HEK293T (cell line): ENCODE measurements around the gene PCBP3.

Experiments used
- BHLHE40 ChIP-seq: fragments of 450-650 bp; IDR thresholded peaks from 2 replicates; pipeline ENCODE4 v1.6.1; 2016; ENCODE audit warnings: mild to moderate bottlenecking, moderate library complexity, borderline replicate concordance
- CTBP1 ChIP-seq: fragments of 450-650 bp; IDR thresholded peaks from 2 replicates; pipeline ENCODE4 v1.6.1; 2016; ENCODE audit warnings: borderline replicate concordance
- FOXA1 ChIP-seq: fragments of 450-650 bp; IDR thresholded peaks from 2 replicates; pipeline ENCODE4 v1.6.1; 2016; ENCODE audit warnings: mild to moderate bottlenecking
- FOXK2 ChIP-seq: fragments of 450-650 bp; IDR thresholded peaks from 2 replicates; pipeline ENCODE4 v1.6.1; 2016; ENCODE audit warnings: mild to moderate bottlenecking
- FOXM1 ChIP-seq: fragments of 450-650 bp; IDR thresholded peaks from 2 replicates; pipeline ENCODE4 v1.6.1; 2017; ENCODE audit warnings: mild to moderate bottlenecking, borderline replicate concordance
- HDGF ChIP-seq: fragments of 450-650 bp; IDR thresholded peaks from 2 replicates; pipeline ENCODE4 v1.6.1; 2017; ENCODE audit warnings: antibody characterized with exemption, borderline replicate concordance
- L3MBTL2 ChIP-seq: fragments of 450-650 bp; conservative IDR thresholded peaks from 2 replicates; pipeline ENCODE4 v1.6.1; 2016; ENCODE audit warnings: mild to moderate bottlenecking
- SP1 ChIP-seq: fragments of 450-650 bp; IDR thresholded peaks from 2 replicates; pipeline ENCODE4 v1.6.1; 2017
- SUZ12 ChIP-seq: fragments of 450-650 bp; IDR thresholded peaks from 2 replicates; pipeline ENCODE4 v1.6.1; 2016; ENCODE audit warnings: mild to moderate bottlenecking
- TARDBP ChIP-seq: fragments of 450-650 bp; IDR thresholded peaks from 2 replicates; pipeline ENCODE4 v1.6.1; 2016
- TF ChIP-seq, protein P1 (sequence below): fragments of 450-650 bp; IDR thresholded peaks from 2 replicates; pipeline ENCODE4 v1.6.1; 2016

DNA sequence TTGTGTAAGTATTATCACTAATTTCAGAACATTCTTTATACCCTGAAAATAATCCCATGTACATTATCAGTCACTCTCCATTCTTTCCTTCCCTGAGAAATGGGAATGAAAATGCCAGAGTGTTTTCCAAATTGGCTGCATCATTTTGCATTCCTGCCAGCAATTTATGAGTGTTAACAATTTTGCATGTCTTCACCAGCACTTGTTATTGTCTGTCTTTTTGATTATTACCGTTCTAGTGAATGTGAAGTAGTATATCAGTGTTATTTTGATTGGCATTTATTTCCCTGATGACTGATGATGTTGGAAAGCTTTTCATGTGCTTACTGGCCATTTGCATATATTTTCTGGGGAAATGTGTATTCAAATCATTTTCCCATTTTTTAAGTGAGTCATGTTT, 71.9 kb downstream of the PCBP3 start:
- TF ChIP-seq FOXA1 (no peak), HDGF (no peak), BHLHE40 (no peak), SP1 (no peak), FOXM1 (no peak), FOXK2 (no peak), SUZ12 (no peak), CTBP1 (no peak), L3MBTL2 (no peak), TARDBP (no peak)
- TF ChIP-seq, protein P1, sequence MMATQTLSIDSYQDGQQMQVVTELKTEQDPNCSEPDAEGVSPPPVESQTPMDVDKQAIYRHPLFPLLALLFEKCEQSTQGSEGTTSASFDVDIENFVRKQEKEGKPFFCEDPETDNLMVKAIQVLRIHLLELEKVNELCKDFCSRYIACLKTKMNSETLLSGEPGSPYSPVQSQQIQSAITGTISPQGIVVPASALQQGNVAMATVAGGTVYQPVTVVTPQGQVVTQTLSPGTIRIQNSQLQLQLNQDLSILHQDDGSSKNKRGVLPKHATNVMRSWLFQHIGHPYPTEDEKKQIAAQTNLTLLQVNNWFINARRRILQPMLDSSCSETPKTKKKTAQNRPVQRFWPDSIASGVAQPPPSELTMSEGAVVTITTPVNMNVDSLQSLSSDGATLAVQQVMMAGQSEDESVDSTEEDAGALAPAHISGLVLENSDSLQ: no peak
